Right renal pelvis (tissue), 4 donors: ENCODE results near the gene THBS3. TPM values are rescaled to one million over a fixed set of nuclear protein-coding genes. Genes with fewer than 3 reads are reported as not detected.
"Not testable (repeated sequence)": the region's sequence is repeated elsewhere in the genome, so short reads cannot be mapped to it uniquely, and the experiment has no call there.

Experiments used
- DNase-seq, 4 donors: peaks; one replicate each; pipeline ENCODE4 v3.0.0-alpha.2; 2013; ENCODE audit warnings: low read depth in 4 of 4, low spot score in 3 of 4, missing footprints in 1 of 4
- polyA plus RNA-seq, 4 donors: library from polyadenylated mRNA; unstranded; fragments of 120-200 nt; gene quantifications; one replicate each; pipeline ENCODE4 v1.2.1, GENCODE V29; 2013; ENCODE audit not compliant: insufficient read length in 4 of 4

The THBS3 gene
- polyA plus RNA-seq, 4 donors: 28.1 to 41.7 (median 33.4) TPM

DNA sequence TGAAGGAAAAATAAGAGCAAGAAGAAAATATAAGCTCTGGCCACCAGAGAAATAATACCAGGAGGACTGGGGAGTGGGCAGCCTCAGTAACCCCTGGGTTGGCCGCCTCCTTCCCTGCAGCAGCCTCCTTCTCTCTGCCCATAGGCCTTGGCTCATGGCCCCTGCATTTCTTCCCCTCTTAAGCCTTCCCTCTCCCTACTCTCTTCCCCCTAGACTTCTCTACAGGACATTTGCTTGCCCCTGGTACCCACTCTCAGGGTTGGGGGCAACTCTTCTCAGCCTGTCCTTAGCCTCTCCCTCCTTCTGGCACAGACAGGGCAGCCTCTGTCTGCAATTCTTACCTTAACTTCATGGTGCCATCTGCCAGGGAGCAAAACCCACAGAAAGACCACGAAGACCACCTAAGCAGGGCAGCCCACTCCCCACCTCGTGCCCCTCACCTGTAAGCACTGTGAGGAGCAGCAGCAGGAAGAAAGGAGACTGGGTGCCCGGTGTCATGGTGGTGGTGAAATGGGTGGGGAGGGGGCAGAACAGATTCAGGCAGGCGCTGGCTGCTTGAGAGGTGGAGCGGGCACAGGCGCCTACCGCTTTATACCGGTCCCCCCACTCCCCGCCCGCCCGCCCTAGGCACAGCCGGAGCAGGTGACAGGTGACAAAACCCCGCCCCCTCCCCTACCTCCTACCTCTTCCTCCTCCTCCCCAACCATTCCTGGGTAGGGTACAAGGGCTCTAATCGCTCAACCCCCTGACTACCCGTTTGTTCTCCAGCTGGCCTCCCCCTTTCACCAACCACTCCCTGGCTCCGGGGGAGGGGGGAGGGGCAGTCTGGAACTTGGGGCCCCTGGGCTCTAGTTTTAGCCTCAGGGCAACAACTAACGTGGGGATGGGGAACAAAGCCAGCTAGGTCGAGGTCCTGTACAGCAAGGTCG, 15.1 kb downstream of the THBS3 start:
- no peak for DNase-seq

DNA sequence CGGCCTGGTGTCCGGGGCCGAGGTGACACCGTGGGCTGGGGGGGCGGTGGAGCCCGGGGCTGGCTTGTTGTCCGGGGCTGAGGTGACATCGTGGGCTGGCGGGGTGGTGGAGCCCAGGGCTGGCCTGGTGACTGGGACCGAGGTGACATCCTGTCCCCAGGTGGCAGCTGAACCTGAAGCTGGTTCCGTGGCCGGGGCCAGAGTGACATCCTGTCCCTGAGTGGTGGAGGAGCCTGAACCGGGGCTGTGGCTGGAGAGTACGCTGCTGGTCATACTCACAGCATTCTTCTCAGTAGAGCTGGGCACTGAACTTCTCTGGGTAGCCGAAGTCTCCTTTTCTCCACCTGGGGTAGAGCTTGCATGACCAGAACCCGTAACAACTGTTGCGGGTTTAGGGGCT, 15.8 kb downstream of the THBS3 start:
- DNase-seq: no peak

DNA sequence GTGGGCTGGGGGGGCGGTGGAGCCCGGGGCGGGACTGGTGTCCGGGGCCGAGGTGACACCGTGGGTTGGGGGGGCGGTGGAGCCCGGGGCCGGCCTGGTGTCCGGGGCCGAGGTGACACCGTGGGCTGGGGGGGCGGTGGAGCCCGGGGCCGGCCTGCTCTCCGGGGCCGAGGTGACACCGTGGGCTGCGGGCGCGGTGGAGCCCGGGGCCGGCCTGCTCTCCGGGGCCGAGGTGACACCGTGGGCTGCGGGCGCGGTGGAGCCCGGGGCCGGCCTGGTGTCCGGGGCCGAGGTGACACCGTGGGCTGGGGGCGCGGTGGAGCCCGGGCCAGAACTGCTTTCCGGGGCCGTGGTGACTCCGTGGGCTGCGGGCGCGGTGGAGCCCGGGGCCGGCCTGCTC, 17.8 kb downstream of the THBS3 start:
- not testable (repeated sequence) for DNase-seq

DNA sequence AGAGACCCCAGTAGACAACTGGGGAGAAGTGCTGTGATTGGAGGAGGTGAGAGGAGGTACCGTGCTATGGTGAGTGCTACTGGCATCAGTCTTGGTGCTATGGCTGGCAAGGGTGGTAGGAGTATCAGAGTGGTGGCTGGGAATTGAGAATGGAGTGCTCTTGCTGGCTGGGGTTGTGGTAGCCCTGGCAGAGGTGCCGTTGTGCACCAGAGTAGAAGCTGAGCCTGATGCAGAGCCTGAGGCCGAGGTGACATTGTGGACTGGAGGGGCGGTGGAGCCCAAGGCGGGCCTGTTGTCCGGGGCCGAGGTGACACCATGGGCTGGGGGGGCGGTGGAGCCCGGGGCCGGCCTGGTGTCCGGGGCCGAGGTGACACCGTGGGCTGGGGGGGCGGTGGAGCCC, 19.4 kb downstream of the THBS3 start:
- no peak for DNase-seq

DNA sequence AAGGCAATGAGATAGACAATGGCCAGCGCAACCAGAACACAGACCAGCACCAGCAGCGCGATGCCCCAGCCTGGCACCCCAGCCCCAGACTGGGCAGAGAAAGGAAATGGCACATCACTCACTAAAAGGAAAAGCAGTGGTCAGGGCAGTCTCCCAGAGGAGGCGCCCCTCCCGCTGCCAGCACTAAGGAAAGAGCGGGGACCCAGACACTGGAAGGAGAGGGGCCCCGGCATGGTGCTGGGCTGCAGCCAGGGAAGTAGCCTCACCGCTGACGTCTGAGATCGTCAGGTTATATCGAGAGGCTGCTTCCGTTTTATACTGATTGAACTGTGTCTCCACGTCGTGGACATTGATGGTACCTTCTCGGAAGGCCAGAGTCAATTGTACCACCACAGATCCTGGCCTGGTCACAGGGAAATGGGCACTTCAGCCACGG, 20.2 kb downstream of the THBS3 start:
- no peak for DNase-seq

DNA sequence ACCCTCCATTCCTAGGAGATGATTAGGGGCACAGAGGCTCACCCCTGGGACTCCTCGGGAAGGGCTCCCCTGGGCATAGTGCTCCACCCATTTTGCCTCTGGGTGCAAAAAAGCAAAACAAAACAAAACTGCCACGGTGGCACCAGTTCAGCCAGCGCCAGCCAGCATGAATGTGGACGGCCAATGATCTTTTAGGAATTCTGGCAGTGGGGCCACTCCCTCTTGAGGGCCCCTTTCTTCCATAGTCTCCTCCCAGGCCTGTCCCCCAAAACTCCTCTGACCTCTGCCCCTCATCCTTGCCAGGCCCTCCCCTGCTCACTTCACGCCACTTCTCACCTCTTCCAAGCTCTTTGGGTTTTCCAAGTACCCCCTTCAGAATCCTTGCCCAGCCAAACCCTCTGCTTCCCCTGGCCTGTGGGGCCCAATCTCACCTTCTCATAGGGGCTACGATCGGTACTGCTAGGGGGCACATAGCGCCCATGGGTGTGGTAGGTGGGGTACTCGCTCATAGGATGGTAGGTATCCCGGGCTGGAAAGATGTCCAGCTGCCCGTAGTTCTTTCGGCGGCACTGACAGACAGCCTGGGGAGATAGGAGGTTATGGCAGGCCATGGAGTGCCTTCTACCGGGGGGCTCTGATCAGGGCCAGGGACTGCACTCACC, 20.8 kb downstream of the THBS3 start:
- DNase-seq: no peak

DNA sequence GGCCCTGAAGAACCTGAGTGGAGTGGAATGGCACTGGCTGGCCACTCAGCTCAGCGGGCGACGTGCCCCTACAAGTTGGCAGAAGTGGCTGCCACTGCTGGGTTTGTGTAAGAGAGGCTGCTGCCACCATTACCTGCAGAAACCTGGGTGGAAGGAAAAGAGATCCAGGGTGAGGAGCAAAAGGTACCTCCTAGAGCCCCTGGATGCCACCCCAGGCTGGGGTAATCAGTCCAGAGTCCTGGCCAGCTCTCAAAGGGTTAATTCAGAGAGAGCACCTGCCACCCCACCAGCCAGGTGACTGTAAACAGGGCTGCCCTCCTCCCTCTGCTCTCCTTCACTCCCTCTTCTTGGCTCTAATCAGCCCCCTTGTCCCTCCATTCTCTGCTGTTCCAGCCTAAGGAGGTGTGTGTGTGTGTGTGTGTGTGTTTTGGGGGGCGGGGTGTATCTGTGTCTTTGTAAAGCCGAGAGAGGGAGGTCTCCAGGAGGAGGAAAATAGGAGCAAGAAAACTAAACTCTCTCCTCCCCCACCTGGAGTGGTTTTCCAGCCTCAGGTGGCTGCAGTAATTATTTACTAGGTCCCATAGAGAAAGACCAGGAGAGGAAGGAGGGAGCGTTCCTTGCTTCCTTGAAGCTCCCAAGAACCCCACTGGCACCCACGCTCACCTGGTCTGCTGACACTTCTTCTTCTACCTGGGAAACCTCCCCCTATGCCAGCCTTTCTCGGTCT, 21.5 kb downstream of the THBS3 start:
- DNase-seq: no peak

DNA sequence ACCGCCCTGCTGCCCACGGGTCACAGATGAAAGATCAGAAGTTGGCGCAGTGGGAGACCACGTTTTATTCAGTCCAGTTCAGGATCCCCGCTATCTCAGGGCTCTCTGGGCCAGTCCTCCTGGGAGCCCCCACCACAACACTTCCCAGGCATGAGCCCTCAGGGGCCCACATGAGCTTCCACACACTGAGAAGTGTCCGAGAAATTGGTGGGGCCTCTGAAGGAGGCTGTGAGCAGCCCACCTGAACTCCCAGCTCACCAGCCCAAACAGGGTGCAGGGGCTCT, 22.0 kb downstream of the THBS3 start:
- no peak for DNase-seq

DNA sequence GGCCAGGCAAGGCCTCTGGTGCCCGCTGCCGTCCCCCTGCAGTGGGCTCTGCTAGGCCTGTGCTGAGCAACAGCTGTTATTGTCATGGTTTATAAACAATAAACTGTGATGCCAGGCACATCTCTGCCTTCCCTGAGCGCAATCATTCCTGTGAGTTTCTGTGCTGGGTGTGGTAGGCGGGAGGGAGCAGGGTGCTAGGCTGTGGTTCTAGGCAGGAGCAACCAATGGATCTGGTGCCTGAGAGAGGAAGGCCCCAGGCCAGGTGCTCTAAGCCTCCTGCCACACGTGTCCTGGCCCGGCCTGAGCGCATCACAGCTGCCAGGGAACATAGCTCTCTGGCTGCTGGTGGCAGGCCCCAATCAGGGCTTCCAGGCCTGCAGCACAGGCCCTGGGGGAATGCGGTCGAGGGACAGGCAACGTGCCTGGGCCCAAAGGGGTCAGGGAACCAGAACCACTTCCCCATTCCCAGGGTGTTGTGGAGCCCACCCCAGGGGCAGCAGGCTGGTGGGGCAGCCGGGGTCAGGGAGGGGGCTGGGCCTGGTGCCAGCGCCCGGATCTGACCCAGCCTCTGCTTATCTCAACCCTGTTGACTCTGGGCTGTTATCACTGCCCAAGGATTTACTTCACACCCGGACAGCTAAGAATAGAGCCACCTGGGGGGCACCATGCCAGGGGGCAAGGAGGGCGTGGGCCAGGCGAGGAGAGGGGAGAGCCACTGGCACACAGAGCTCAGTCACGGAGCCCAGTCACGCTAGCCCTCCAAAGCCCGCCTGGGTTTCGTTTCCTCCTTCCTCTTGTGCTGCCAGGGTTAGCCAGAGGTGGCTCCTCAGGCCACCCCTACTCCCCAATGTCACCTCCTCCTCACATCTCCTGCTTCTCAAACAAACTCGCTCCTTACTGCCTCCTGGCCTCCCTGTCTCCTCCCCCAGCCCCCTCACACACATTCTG, 22.6 kb downstream of the THBS3 start:
- DNase-seq: no peak

DNA sequence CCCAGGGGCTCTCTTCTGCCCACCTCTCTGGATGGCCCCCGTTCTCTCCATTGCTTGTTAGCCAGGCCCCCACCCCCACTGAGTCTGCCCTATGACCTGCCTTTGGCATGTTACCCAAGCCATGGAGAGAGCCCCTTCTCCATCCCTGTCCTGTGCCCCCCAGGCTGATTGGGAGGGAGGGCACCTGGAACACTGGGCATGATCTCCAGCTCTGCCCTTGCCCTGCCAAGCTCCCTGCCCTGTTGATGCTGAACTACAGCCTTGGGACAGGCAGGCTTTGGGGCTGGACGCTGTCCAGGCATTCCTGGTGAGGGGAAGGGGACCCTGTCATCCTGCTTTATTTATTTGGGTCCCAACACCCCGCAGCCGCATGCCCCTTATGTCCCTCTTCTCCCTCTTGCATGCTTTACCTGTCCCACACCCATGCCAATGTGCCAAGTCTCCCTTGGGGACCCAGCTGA, 23.3 kb downstream of the THBS3 start:
- no peak for DNase-seq

DNA sequence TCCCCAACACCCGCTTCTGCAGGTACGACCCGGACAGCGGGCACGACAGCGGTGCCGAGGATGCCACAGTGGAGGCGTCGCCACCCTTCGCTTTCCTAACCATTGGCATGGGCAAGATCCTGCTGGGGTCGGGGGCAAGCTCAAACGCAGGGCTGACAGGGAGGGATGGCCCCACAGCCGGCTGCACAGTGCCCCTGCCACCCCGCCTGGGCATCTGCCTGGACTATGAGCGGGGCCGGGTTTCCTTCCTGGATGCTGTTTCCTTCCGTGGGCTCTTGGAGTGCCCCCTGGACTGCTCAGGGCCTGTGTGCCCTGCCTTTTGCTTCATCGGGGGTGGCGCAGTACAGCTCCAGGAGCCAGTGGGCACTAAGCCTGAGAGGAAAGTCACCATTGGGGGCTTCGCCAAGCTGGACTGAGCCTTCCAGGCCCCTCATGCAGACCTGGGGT, 23.9 kb downstream of the THBS3 start:
- no peak for DNase-seq

DNA sequence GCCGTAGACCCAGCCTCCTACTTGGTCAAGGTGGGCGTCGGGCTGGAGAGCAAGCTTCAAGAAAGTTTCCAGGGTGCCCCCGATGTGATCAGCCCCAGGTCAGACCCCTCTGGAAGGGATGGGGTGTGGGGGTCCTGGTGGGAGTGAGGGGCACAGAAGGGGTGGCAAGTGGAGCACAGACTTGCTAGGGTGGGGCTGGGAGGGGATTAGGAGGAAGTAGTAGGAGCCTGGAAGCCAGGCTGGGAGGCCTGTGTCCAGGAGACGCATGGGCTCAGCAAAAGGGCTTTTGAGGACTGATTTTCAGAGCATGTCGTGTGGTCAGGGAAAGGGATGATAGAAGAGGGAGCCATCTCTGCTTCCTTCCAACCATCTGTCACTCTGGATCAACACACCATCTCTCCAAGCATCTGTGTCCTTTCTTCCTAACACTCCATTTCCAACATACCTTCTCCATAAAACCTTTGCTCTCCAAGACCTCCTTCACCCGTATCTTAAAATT, 25.6 kb downstream of the THBS3 start:
- DNase-seq: no peak

DNA sequence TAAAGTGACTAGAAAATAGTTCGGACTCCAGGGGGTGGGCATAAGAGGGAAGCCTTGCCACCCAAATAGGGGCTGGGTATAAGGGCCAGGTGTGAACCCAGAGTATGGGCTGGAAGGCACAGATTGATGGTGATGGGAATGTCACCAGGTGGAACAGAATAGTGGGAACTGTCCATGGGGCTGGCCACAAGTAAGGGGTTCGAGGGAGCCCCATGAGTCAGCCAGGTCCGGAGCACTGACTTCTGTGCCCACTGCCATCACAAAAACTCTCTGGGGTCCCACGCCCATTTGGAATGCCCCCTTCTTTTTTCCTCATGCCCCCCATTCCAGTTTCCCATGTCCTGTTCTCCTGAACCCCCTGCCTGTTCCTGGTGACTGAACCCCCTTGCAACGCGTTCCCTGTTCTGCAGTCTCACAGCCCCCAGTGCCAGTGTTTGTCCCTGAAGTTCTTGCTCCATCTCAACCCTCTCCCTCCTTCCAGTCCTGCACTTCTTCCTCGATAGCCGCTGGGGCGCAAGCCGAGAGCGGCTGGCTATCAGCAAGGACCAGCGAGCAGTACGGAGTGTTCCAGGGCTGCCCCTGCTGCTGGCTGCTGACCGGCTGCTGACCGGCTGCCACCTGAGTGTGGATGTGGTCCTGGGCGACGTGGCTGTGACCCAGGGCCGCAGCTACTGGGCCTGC, 26.2 kb downstream of the THBS3 start:
- DNase-seq: no peak

DNA sequence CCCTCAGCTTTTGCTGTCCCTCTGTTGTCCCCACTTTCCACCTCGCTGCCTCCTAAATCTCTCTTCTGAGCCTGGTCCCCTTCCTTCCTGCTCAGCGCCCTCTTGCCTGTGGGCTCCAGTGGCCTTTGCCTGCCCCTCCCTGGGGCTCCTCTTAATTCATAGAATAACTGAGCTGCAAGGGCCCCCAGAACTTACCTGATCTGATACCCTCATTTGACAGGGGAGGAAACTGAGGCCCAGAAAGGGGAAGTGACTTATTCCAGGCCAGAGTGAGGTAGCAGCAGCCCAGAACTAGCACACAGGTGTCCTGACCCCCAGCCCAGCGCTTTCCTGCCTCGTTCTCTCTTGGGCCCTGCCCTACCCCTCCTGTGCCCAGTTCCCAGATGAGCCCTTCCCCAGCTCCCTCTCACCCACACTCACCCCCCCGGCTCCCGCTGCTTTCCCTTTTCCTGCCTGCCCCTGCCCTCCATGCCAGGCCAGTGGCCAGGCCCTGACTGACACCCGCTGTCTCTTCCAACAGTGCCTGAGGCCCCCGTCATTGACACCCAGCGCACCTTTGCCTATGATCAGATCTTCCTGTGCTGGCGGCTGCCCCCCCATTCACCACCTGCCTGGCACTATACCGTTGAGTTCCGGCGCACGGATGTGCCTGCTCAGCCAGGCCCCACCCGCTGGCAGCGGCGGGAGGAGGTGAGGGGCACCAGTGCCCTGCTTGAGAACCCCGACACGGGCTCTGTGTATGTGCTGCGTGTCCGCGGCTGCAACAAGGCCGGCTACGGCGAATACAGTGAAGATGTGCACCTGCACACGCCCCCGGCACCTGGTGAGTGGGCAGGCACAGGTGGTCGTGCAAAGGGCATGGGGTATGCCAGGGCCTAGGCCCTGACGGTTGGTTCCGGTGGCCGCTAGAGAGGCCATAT, 28.3 kb downstream of the THBS3 start:
- DNase-seq: no peak

DNA sequence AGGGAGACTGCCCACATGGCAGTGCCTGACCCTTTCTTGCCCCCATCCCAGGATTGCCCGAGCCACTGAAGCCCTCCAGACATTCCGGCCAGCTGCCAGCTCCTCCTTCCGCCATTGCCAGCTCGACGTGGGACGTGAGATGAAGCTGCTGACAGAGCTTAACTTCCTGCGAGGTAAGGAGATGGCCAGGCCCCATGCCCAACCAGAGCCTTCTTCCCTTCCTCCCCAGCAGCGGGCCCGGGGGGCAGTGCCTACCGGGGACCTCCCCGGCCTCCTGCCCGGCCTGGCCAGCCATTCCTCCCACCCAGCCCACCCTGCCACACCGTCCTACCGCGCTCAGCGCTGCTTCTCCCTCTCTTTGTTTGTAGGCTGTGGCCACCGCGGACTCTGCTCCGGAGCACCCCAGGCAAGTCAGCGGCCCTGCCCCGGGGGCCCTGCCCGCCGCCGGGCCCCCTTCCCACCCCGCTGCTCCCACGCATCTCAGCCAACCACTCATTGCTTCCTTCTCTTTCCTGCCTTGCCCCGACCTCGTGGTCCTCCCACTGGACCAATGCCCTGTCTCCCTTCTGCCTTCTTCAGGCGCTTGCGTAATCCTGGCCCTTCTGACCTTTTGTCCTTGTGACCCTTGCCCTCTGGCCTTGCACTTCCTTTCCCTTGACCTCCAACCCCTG, 29.1 kb downstream of the THBS3 start:
- no peak for DNase-seq

DNA sequence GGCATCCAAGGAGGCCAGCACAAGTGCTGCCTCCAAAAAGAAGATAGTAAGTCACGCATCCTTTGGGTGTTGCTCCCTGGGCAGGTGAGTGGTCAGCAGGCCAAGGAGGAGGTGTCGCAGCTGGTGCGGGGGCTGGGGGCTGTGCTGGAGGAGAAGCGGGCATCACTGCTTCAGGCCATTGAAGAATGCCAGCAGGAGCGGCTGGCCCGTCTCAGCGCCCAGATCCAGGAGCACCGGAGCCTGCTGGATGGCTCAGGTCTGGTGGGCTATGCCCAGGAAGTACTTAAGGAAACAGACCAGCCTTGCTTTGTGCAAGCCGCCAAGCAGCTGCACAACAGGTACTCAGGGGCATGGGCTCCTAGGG, 29.8 kb downstream of the THBS3 start:
- DNase-seq: no peak

DNA sequence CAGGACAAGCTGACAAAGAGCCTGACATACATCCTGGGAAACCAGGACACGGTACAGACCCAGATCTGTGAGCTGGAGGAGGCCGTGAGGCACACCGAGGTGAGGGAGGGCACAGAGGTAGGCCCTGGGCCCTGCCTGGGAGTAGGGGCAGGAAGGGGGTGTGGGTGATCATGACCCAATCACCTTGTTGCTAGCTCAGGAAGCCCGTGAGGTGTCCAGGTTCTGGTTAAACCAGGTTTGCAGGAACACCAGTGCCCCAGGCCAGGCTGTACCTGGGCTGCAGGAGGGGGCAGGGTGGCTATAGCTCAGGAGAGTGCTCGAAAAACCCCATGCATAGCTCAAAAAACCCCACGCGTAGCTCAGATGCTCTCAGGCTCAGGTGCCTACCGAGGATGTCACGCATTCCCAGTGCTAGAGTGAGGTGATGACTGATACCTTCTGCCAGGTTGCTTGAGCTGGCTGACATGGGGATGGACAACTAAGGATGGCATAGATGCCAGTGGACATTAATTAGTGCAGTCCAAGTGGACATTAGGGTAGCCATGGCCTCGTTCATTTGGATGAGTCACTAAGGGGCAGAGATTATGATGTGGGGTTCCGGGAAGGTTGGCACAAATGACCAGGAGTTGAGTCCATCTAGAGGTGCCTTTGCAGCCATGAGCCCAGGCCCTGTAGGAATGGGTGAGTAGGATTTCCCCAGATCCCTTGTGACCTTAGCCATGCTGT, 30.3 kb downstream of the THBS3 start:
- no peak for DNase-seq
